Stimulated activated CD4-positive, alpha-beta T cell treated with anti-CD3 and anti-CD28 coated beads, Interleukin-2, amount 100 ng/mL, for 48 hours (primary cell): ENCODE measurements around the gene ZNF502.
A peak's percentile ranks its signal among the peaks of the same experiment; 100 is the strongest.
"Not testable (repeated sequence)": the region's sequence is repeated elsewhere in the genome, so short reads cannot be mapped to it uniquely, and the experiment has no call there.

Experiments used
- DNase-seq, 2 donors: peaks; one replicate each; pipeline ENCODE4 v3.0.0-alpha.2; 2020

Gene ZNF502

GRCh38 chr3:44712455-44713075 lies at the start of gene ZNF502:
ZNF502 (plus strand) TSS chr3:44712660; CDS start chr3:44720262, 7,602 bp downstream.
- DNase-seq, result peak; percentile 15 to 46

GRCh38 chr3:44665173-44665572 lies 47.3 kb upstream of the ZNF502 start:
- no peak for DNase-seq

GRCh38 chr3:44666346-44666745 lies 46.1 kb upstream of the ZNF502 start:
- DNase-seq, result no peak

GRCh38 chr3:44669760-44670159 lies 42.7 kb upstream of the ZNF502 start:
- DNase-seq, result no peak

GRCh38 chr3:44673466-44673865 lies 39.0 kb upstream of the ZNF502 start:
- not testable (repeated sequence) for DNase-seq

- DNase-seq, result no peak
These were observed 38.2 kb upstream of the ZNF502 start for GRCh38 chr3:44674211-44674610.

GRCh38 chr3:44678480-44679116 lies 33.9 kb upstream of the ZNF502 start:
- DNase-seq, result no peak

GRCh38 chr3:44680921-44681455 lies 31.5 kb upstream of the ZNF502 start:
- no peak for DNase-seq

- no peak for DNase-seq
These were observed 30.1 kb upstream of the ZNF502 start for GRCh38 chr3:44682182-44682896.

- peak; percentile 18 to 34 for DNase-seq
These were observed 27.2 kb upstream of the ZNF502 start for GRCh38 chr3:44685128-44685800.

GRCh38 chr3:44687898-44688297 lies 24.6 kb upstream of the ZNF502 start:
- DNase-seq, result no peak

GRCh38 chr3:44721231-44722102 lies 9.0 kb downstream of the ZNF502 start:
- DNase-seq, result no peak

GRCh38 chr3:44722103-44722401 lies 9.6 kb downstream of the ZNF502 start:
- DNase-seq, result no peak

GRCh38 chr3:44729384-44729910 lies 17.0 kb downstream of the ZNF502 start, which contains the start of gene ZNF501:
ZNF501 (plus strand) TSS chr3:44729635; CDS start chr3:44734422, 4,787 bp downstream.
- peak; percentile 70 to 73 for DNase-seq

- DNase-seq, result no peak
These were observed 22.2 kb downstream of the ZNF502 start for GRCh38 chr3:44734646-44735168.

GRCh38 chr3:44761101-44761423 lies 48.6 kb downstream of the ZNF502 start:
- DNase-seq, result no peak

GRCh38 chr3:44761424-44762169 lies 49.1 kb downstream of the ZNF502 start, which contains the start of the genes KIAA1143 and KIF15:
KIAA1143 (minus strand) TSS chr3:44761619; CDS start chr3:44761602, 17 bp downstream.
KIF15 (plus strand) TSS chr3:44761794; CDS start chr3:44761866, 72 bp downstream.
- DNase-seq, result peak; percentile 98 to 99

GRCh38 chr3:44762170-44762677 lies 49.8 kb downstream of the ZNF502 start:
- no peak for DNase-seq

GRCh38 chr3:44762690-44763089 lies 50.2 kb downstream of the ZNF502 start:
- no peak for DNase-seq

GRCh38 chr3:44764248-44764647 lies 51.8 kb downstream of the ZNF502 start:
- no peak for DNase-seq
